ENCODE data around the gene UBL3.
A peak's percentile ranks its signal among the peaks of the same experiment; 100 is the strongest.

Gene UBL3

GRCh38 chr13:29850213-29850898, at the start of gene UBL3:
UBL3 (minus strand) TSS chr13:29850617; CDS start chr13:29849538, 1,079 bp downstream.
- DNase-seq (ENCODE audit: extremely low spot score), result peak; percentile 97
- no peak for TF ChIP-seq CTCF (IDR thresholded peaks at IDR 0.05; ENCODE audit: control extremely low read depth, extremely low read depth, low read depth, missing control alignments)
- CTCF ChIA-PET, result interaction anchor here (0.9 to 2.8 kb wide), 9 partner anchors 9 to 265 kb away, joined by 3 to 11 read pairs (median 6); no protein-coding TSS in a partner anchor
- POLR2A ChIA-PET, result interaction anchor here (1.0 to 1.8 kb wide), 2 partner anchors 10 to 62 kb away, joined by 4 to 7 read pairs; no protein-coding TSS in a partner anchor

- no peak for DNase-seq (ENCODE audit: extremely low spot score)
- no peak for TF ChIP-seq CTCF (IDR thresholded peaks at IDR 0.05; ENCODE audit: control extremely low read depth, extremely low read depth, low read depth, missing control alignments)
- ChIA-PET CTCF (interaction anchor here (1.2 to 2.4 kb wide), 2 partner anchors 26 to 27 kb away, joined by 3 to 12 read pairs; no protein-coding TSS in a partner anchor), POLR2A (no interaction called here)
Measured at GRCh38 chr13:29897102-29897501, 46.7 kb upstream of the UBL3 start.

GRCh38 chr13:29893438-29893837, 43.0 kb upstream of the UBL3 start:
- no peak for TF ChIP-seq CTCF (IDR thresholded peaks at IDR 0.05; ENCODE audit: control extremely low read depth, extremely low read depth, low read depth, missing control alignments)
- CTCF ChIA-PET, result interaction anchor here (1.4 to 1.5 kb wide), 2 partner anchors 9 to 31 kb away, joined by 3 to 4 read pairs; no protein-coding TSS in a partner anchor
- DNase-seq (ENCODE audit: extremely low spot score), result no peak
- POLR2A ChIA-PET, result no interaction called here

- ChIA-PET CTCF (interaction anchor here (1.3 to 2.7 kb wide), 2 partner anchors 32 to 176 kb away, joined by 3 to 19 read pairs; no protein-coding TSS in a partner anchor), POLR2A (no interaction called here)
- no peak for TF ChIP-seq CTCF (IDR thresholded peaks at IDR 0.05; ENCODE audit: control extremely low read depth, extremely low read depth, low read depth, missing control alignments)
- no peak for DNase-seq (ENCODE audit: extremely low spot score)
Measured at GRCh38 chr13:29892151-29892550, 41.7 kb upstream of the UBL3 start.

- POLR2A ChIA-PET, result no interaction called here
- TF ChIP-seq CTCF (IDR thresholded peaks at IDR 0.05; ENCODE audit: control extremely low read depth, extremely low read depth, low read depth, missing control alignments), result no peak
- no peak for DNase-seq (ENCODE audit: extremely low spot score)
- CTCF ChIA-PET, result interaction anchor here (1.0 to 1.4 kb wide), 2 partner anchors 34 to 38 kb away, joined by 3 read pairs; partner anchors contain the start of gene UBL3
Measured at GRCh38 chr13:29889111-29889510, 38.7 kb upstream of the UBL3 start.

GRCh38 chr13:29888306-29888705, 37.9 kb upstream of the UBL3 start:
- DNase-seq (ENCODE audit: extremely low spot score), result no peak
- TF ChIP-seq CTCF (IDR thresholded peaks at IDR 0.05; ENCODE audit: control extremely low read depth, extremely low read depth, low read depth, missing control alignments), result no peak
- ChIA-PET POLR2A (no interaction called here), CTCF (interaction anchor here (1.0 to 1.4 kb wide), 2 partner anchors 35 to 37 kb away, joined by 3 read pairs; partner anchors contain the start of gene UBL3)

All from GM10248 (cell line).